Measurements from ENCODE around the gene OLIG1. TPM values are rescaled to one million over a fixed set of nuclear protein-coding genes. Genes with fewer than 3 reads are reported as not detected.

The OLIG1 gene
- total and polyA plus RNA-seq, 2 of the 4 experiments (the other 2 are of a cell fraction): not detected

- ATAC-seq (ENCODE audit: low read depth) (no peak), DNase-seq (no peak)
- Histone ChIP-seq H3K9me1 (ENCODE audit: insufficient read depth, low read length) (no peaks in the 10 kb centered on the region), H2AK5ac (ENCODE audit: low read depth, low read length) (no peak overlapping the region), H2BK20ac (ENCODE audit: low read depth, low read length) (no peak overlapping the region), H3K27ac (ENCODE audit: insufficient read depth, low read length) (no peak overlapping the region), H3K36me3 (ENCODE audit: control insufficient read depth, insufficient read depth, low read length) (no peaks in the 10 kb centered on the region), H3K4me2 (ENCODE audit: low read depth, low read length) (no peak overlapping the region), H3K4me3 (ENCODE audit: insufficient read depth, low read depth, low read length) (no peak overlapping the region), H2AFZ (replicated peaks; ENCODE audit: low read length, poor library complexity) (no peak overlapping the region), H3K79me1 (ENCODE audit: low read depth in 1 of 2, low read length in 2 of 2) (no peaks in the 10 kb centered on the region), H3K23ac (ENCODE audit: low read depth, low read length) (no peak overlapping the region), H3K27me3 (ENCODE audit: control insufficient read depth, insufficient read depth, low read length) (peaks cover 15% of the 10 kb centered on the region), H4K20me1 (ENCODE audit: insufficient read depth, low read length) (no peaks in the 10 kb centered on the region), H3K4ac (ENCODE audit: low read depth, low read length) (no peak overlapping the region), H2BK120ac (ENCODE audit: low read depth, low read length) (no peak overlapping the region), H3K18ac (ENCODE audit: low read depth, low read length) (no peak overlapping the region), H3K14ac (replicated peaks; ENCODE audit: low read depth, low read length) (no peak overlapping the region), H2BK15ac (ENCODE audit: low read depth, low read length) (no peak overlapping the region), H3K4me1 (ENCODE audit: control insufficient read depth, insufficient read depth, low read length) (no peaks in the 10 kb centered on the region), H3K9ac (ENCODE audit: low read depth, low read length) (no peak overlapping the region), H2AK9ac (replicated peaks; ENCODE audit: low read depth, low read length, poor library complexity) (no peak overlapping the region), H4K91ac (ENCODE audit: insufficient read depth, low read depth, low read length) (no peak overlapping the region), H3K56ac (ENCODE audit: extremely low read depth, insufficient read depth, low read length) (no peak overlapping the region), H2BK5ac (ENCODE audit: low read depth, low read length, poor library complexity, severe bottlenecking) (no peak overlapping the region), H3K9me3 (ENCODE audit: control insufficient read depth, insufficient read depth, low read length) (no peaks in the 10 kb centered on the region), H4K5ac (ENCODE audit: low read depth, low read length) (no peak overlapping the region), H4K8ac (ENCODE audit: low read depth in 2 of 2, low read length in 2 of 2) (no peak overlapping the region)
- in situ Hi-C loops (cut with MboI; ENCODE audit: low sequenced_read_pairs) (no loop called here), intact Hi-C loops (cut with micrococcal nuclease) (no loop called here), dilution Hi-C loops (cut with HindIII; ENCODE audit: low sequenced_read_pairs, unreplicated experiment) (no loop called here)
- ChIA-PET POLR2A (ENCODE audit: unreplicated experiment) (no interaction called here), CTCF (no interaction called here)
- 52% methylated on average over 3 of the region's 4 CpGs; no CpG with 5 or more reads in 1 of the 2 experiments for WGBS, 2 experiments (ENCODE audit: extremely low coverage in 2 of 2, insufficient read length in 1 of 2)
- no TSS peak for BruUV-seq (replicated peaks)
- TF ChIP-seq RFX5 (IDR thresholded peaks at IDR 0.05; ENCODE audit: low read depth, low read length) (no peak), MAFK (IDR thresholded peaks at IDR 0.05; ENCODE audit: low read depth, low read length) (no peak), CEBPB (IDR thresholded peaks at IDR 0.05; ENCODE audit: low read depth, low read length) (no peak), RCOR1 (IDR thresholded peaks at IDR 0.05; ENCODE audit: insufficient replicate concordance, low read length) (no peak), FOS (IDR thresholded peaks at IDR 0.05; ENCODE audit: low read depth, low read length) (no peak), BHLHE40 (IDR thresholded peaks at IDR 0.05; ENCODE audit: low read depth, low read length) (no peak), CHD1 (IDR thresholded peaks at IDR 0.05; ENCODE audit: low read depth, low read length) (no peak), ELK1 (IDR thresholded peaks at IDR 0.05; ENCODE audit: borderline replicate concordance, low read depth, low read length) (no peak), CTCF (conservative IDR thresholded peaks at IDR 0.05; ENCODE audit: low read depth, low read length) (no peak), NFE2L2 (IDR thresholded peaks at IDR 0.05; ENCODE audit: low read depth, low read length) (no peak), USF2 (IDR thresholded peaks at IDR 0.05; ENCODE audit: low read depth, low read length) (no peak), MXI1 (IDR thresholded peaks at IDR 0.05; ENCODE audit: borderline replicate concordance, low read depth, low read length) (no peak), POLR2A (IDR thresholded peaks at IDR 0.05; ENCODE audit: low read depth, low read length) (no peak), MAZ (IDR thresholded peaks at IDR 0.05; ENCODE audit: borderline replicate concordance, low read depth, low read length) (no peak), SMC3 (IDR thresholded peaks at IDR 0.05; ENCODE audit: low read depth, low read length) (no peak)
Measured at GRCh38 chr21:33089395-33090119, 19.6 kb downstream of the OLIG1 start.
